ENCODE results near the gene SLIT3.

GRCh38 chr5:168836603-168837231 is 464.2 kb downstream of the SLIT3 start:
- TF ChIP-seq, protein P1, sequence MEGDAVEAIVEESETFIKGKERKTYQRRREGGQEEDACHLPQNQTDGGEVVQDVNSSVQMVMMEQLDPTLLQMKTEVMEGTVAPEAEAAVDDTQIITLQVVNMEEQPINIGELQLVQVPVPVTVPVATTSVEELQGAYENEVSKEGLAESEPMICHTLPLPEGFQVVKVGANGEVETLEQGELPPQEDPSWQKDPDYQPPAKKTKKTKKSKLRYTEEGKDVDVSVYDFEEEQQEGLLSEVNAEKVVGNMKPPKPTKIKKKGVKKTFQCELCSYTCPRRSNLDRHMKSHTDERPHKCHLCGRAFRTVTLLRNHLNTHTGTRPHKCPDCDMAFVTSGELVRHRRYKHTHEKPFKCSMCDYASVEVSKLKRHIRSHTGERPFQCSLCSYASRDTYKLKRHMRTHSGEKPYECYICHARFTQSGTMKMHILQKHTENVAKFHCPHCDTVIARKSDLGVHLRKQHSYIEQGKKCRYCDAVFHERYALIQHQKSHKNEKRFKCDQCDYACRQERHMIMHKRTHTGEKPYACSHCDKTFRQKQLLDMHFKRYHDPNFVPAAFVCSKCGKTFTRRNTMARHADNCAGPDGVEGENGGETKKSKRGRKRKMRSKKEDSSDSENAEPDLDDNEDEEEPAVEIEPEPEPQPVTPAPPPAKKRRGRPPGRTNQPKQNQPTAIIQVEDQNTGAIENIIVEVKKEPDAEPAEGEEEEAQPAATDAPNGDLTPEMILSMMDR (IDR thresholded peaks at IDR 0.05), result no peak
- TF ChIP-seq POLR2A (IDR thresholded peaks at IDR 0.05), result no peak
